ENCODE data around the gene GRAP.

Gene GRAP

DNA sequence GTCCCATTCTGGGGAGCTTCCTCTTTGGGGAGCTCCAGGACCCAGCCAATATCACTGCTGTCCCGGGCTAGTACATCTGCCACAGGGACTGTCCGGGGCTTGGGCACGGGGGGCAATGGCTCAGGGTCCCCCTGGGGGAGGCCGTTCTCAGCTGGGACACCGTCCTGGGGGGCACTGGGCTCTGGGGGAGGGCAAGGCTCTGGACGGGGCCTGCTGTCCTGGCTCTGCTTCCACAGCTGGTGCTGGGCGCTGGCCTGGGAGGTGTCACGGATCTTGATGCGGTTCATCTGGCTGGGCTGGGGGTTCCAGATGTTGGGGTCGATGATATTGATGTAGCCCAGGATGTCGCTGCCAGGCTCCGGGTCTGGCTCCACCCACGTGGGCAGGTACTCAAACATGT lies 68.7 kb downstream of the GRAP start:
- no peaks in the 10 kb centered on the region for H3K9me3 ChIP-seq
- no peak overlapping the region for H3K4me2 ChIP-seq
- H3K27ac ChIP-seq = no peak overlapping the region
- H3K27me3 ChIP-seq = no peaks in the 10 kb centered on the region
- no peak overlapping the region for H3K4me3 ChIP-seq
- TF ChIP-seq Cebpa-rat (IDR thresholded peaks at IDR 0.05) = no peak
- H3K4me1 ChIP-seq = no peaks in the 10 kb centered on the region; the same call in 1 of the 2 replicates
- no peaks in the 10 kb centered on the region for H3K36me3 ChIP-seq
- no peaks in the 10 kb centered on the region for H4K20me1 ChIP-seq
- H3K9ac ChIP-seq = no peak overlapping the region

DNA sequence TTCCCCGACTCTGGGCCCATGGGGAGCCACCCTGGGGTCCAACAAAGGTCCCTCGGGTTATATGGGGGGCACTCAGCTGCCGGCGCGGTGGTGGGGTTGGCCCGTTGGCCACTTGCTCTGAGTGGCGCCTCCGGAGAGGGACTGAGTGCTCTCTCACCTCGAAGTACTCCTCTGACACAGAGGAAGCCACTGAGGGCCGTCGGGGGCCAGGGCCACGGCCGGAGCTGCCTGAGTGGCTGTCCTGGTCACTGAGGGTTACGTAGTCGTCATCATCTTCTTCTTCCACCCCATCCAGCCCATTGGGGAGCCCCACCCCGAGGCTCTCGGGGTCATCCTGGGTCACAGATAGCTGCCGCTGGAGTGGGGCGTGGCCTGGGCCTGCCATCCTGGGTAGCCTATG lies 69.1 kb downstream of the GRAP start:
- H4K20me1 ChIP-seq = no peaks in the 10 kb centered on the region
- no peak for TF ChIP-seq Cebpa-rat (IDR thresholded peaks at IDR 0.05)
- H3K9ac ChIP-seq = no peak overlapping the region
- no peaks in the 10 kb centered on the region for H3K9me3 ChIP-seq
- H3K27me3 ChIP-seq = no peaks in the 10 kb centered on the region
- no peak overlapping the region for H3K4me2 ChIP-seq
- H3K4me1 ChIP-seq = peaks cover 4% of the 10 kb centered on the region; the same call in 1 of the 2 replicates
- no peak overlapping the region for H3K27ac ChIP-seq
- H3K36me3 ChIP-seq = no peaks in the 10 kb centered on the region
- H3K4me3 ChIP-seq = no peak overlapping the region

DNA sequence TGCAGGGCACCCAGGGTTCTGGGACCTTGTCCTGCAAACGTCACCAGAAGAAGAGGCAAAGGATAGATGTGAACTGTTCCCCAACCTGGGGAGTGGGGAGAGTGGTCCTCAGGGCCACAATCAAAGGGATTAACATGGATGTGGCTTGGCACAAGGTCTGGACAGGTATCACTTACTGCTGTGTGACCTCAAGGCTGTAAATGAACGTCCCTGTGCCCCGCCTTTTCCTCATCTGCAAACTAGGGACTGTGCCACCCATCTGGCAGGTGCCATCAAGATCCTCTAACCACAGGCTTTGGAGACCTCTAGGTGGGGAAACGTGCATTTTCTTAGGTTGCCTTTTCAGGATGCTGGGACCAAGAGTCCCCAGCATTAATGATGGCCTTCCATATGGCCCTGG lies 69.7 kb downstream of the GRAP start:
- peaks cover 5% of the 10 kb centered on the region; the same call in 1 of the 2 replicates for H3K4me1 ChIP-seq
- no peaks in the 10 kb centered on the region for H3K27me3 ChIP-seq
- no peaks in the 10 kb centered on the region for H3K36me3 ChIP-seq
- no peak for TF ChIP-seq Cebpa-rat (IDR thresholded peaks at IDR 0.05)
- H3K9ac ChIP-seq = no peak overlapping the region
- H3K4me2 ChIP-seq = no peak overlapping the region
- H3K4me3 ChIP-seq = no peak overlapping the region
- H3K9me3 ChIP-seq = no peaks in the 10 kb centered on the region
- H3K27ac ChIP-seq = no peak overlapping the region
- H4K20me1 ChIP-seq = no peaks in the 10 kb centered on the region

DNA sequence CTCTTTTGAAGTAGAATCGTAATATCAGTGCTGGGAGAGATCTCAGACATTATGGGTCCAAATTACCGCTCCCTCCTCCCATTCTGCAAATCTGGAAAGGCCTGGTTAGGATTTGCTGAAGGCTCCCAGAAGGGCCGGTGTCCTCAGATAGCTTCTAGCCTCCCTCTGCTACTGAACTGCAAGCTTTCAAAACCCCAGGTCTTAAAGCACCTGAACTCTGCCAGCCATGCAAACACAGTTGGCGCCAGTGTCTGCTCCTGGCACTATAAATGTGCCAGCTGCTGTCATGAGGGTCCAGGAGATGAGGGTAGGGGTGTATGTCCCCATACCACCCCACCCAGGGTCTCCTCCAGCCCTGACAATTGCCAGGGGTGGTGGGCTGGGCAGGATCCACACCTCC lies 70.6 kb downstream of the GRAP start:
- Histone ChIP-seq H3K27ac (no peak overlapping the region), H4K20me1 (no peaks in the 10 kb centered on the region), H3K36me3 (no peaks in the 10 kb centered on the region)

DNA sequence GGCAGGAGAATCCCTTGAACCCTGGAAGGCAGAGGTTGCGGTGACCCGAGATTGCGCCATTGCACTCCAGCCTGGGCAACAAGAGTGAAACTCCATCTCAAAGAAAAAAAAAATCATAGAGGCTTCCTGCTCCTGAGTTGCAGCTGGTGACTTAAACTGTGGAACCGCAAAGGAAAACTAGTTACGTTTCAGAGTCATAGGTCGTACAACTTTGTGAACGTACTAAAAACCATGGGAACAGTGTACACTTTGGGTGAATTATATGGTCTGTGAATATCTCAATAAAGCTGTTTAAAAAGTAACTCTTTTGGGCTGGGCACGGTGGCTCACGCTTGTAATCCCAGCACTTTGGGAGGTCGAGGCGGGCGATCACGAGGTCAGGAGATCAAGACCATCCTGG lies 71.2 kb downstream of the GRAP start:
- peaks cover 5% of the 10 kb centered on the region; the same call in 1 of the 2 replicates for H3K4me1 ChIP-seq
- no peaks in the 10 kb centered on the region for H3K27me3 ChIP-seq
- no peak overlapping the region for H3K27ac ChIP-seq
- TF ChIP-seq Cebpa-rat (IDR thresholded peaks at IDR 0.05) = no peak
- H3K9me3 ChIP-seq = no peaks in the 10 kb centered on the region
- H3K9ac ChIP-seq = no peak overlapping the region
- H3K36me3 ChIP-seq = no peaks in the 10 kb centered on the region
- no peak overlapping the region for H3K4me3 ChIP-seq
- no peak overlapping the region for H3K4me2 ChIP-seq
- no peaks in the 10 kb centered on the region for H4K20me1 ChIP-seq

More for the DNA sequence above, 70.6 kb downstream of the GRAP start:
- H3K4me2 ChIP-seq = no peak overlapping the region
- TF ChIP-seq Cebpa-rat (IDR thresholded peaks at IDR 0.05) = no peak
- H3K27me3 ChIP-seq = no peaks in the 10 kb centered on the region
- H3K9me3 ChIP-seq = no peaks in the 10 kb centered on the region
- H3K9ac ChIP-seq = no peak overlapping the region
- no peak overlapping the region for H3K4me3 ChIP-seq
- H3K4me1 ChIP-seq = peaks cover 5% of the 10 kb centered on the region; the same call in 1 of the 2 replicates

DNA sequence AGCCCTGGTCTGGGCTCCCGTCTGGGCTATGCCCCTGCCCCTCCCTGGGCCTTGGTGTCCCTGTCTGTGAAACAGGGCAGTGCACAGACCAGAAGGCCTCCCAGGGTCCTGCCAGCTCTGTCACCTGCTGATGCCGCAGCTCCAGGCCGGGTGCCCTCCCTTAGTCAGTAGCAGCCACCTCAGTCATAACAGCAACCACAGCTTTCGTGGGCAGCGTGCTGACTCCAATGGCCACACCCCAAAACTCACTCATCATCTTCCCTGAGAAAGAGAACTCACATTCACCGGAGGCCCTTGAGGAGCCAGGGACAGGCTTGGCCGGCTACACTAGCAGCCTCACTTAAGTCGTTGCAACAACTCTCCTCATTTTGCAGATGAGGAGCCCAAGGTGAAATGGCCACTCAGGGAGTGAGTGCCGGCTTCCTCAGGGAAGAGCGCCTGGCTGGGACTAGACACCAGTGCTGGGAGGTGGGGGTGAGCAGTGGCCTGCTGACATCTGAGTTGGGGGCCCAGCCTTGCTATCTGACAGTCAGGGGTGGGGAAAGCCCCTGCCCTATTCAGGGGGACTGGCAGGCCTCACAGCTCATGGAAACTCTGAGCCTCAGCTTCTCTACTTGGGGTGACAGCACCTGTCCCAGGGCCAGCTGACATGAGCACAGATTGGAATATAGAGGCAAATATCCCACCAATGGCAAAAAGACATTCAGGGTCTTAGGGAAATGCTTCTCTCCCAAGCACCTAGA lies 72.2 kb downstream of the GRAP start:
- Histone ChIP-seq H3K9ac (no peak overlapping the region), H3K4me2 (no peak overlapping the region), H3K36me3 (no peaks in the 10 kb centered on the region), H3K27me3 (no peaks in the 10 kb centered on the region), H3K4me3 (no peak overlapping the region), H4K20me1 (no peaks in the 10 kb centered on the region), H3K27ac (no peak overlapping the region), H3K9me3 (no peaks in the 10 kb centered on the region), H3K4me1 (peaks cover 6% of the 10 kb centered on the region)
- no peak for TF ChIP-seq Cebpa-rat (IDR thresholded peaks at IDR 0.05)

DNA sequence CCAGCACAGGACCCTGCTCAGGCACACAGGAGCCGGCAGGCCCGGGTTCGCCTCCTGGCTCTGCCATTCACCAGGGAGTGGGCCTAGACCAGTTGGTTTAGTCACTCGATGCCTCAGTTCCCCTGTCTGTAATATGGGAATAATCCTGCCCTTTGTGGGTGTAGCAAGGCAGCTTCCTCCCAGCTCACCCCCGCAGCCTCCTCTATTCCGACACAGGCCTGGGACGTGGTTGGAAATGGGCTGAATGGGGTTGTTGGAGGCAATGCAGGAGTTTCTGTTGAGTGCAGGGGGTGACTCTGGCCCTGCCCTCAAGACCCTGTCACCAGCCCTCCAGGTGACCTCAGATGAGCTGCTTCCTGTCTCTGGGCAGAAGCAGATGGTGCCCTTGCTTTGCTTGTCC lies 75.0 kb downstream of the GRAP start:
- no peak for TF ChIP-seq Cebpa-rat (IDR thresholded peaks at IDR 0.05)

More for the DNA sequence above, 75.0 kb downstream of the GRAP start:
- no peak overlapping the region for H3K4me2 ChIP-seq
- H3K4me3 ChIP-seq = no peak overlapping the region
- H3K27ac ChIP-seq = no peak overlapping the region
- peaks cover 29% of the 10 kb centered on the region for H3K4me1 ChIP-seq
- H3K9me3 ChIP-seq = no peaks in the 10 kb centered on the region
- H3K27me3 ChIP-seq = no peaks in the 10 kb centered on the region
- no peaks in the 10 kb centered on the region for H3K36me3 ChIP-seq
- H3K9ac ChIP-seq = no peak overlapping the region
- H4K20me1 ChIP-seq = no peaks in the 10 kb centered on the region

Data from BLaER1 (cell line).